MM.1S (cell line): Measurements from ENCODE around the gene PRSS58.

Source experiments
- DNase-seq: peaks from one replicate; pipeline ENCODE4 v3.0.0-alpha.2; 2015
- H2AFZ ChIP-seq: fragments of 300-600 bp; sonication (generic); 2 replicates; pipeline ENCODE4 v1.6.0; 2016; ENCODE audit warnings: antibody characterized with exemption, low read length
- H3F3A ChIP-seq: fragments of 300-600 bp; sonication (generic); 2 replicates; pipeline ENCODE4 v1.6.1; 2016; ENCODE audit warnings: mild to moderate bottlenecking, antibody characterized with exemption, low read length, moderate library complexity, mixed read lengths; ENCODE audit not compliant: insufficient read depth
- H3K27ac ChIP-seq: fragments of 300-600 bp; sonication (generic); 2 replicates; pipeline ENCODE4 v1.5.1; 2016; ENCODE audit warnings: mild to moderate bottlenecking, low read length
- H3K27me3 ChIP-seq: fragments of 300-600 bp; sonication (generic); replicated peaks from 2 replicates; pipeline ENCODE4 v1.6.0; 2016; ENCODE audit warnings: low read length; ENCODE audit not compliant: insufficient read depth
- H3K36me3 ChIP-seq: fragments of 300-600 bp; sonication (generic); replicated peaks from 2 replicates; pipeline ENCODE4 v1.6.1; 2016; ENCODE audit warnings: mild to moderate bottlenecking, low read length, mixed read lengths; ENCODE audit not compliant: insufficient read depth
- H3K4me1 ChIP-seq: fragments of 300-600 bp; sonication (generic); 2 replicates; pipeline ENCODE4 v1.6.1; 2016; ENCODE audit warnings: low read length, mixed read lengths
- H3K4me2 ChIP-seq: fragments of 300-600 bp; sonication (generic); 2 replicates; pipeline ENCODE4 v1.6.0; 2016; ENCODE audit warnings: low read depth, low read length
- H3K4me3 ChIP-seq: fragments of 300-600 bp; sonication (generic); 2 replicates; pipeline ENCODE4 v1.5.1; 2016; ENCODE audit warnings: low read length, mixed read lengths
- H3K79me2 ChIP-seq: fragments of 300-600 bp; sonication (generic); 2 replicates; pipeline ENCODE4 v1.6.1; 2016; ENCODE audit warnings: mixed run types, low read length, mixed read lengths
- H3K9ac ChIP-seq: fragments of 300-600 bp; sonication (generic); 2 replicates; pipeline ENCODE4 v1.6.1; 2016; ENCODE audit warnings: low read length, mixed read lengths
- H3K9me2 ChIP-seq: fragments of 300-600 bp; sonication (generic); replicated peaks from 2 replicates; pipeline ENCODE4 v1.6.1; 2016; ENCODE audit warnings: mild to moderate bottlenecking, low read length, mixed read lengths; ENCODE audit not compliant: insufficient read depth
- H3K9me3 ChIP-seq: fragments of 300-600 bp; sonication (generic); replicated peaks from 2 replicates; pipeline ENCODE4 v1.6.1; 2016; ENCODE audit warnings: mild to moderate bottlenecking, low read length, mixed read lengths; ENCODE audit not compliant: insufficient read depth
- H4K20me1 ChIP-seq: fragments of 300-600 bp; sonication (generic); 2 replicates; pipeline ENCODE4 v1.6.1; 2016; ENCODE audit warnings: mild to moderate bottlenecking, low read length, moderate library complexity, mixed read lengths; ENCODE audit not compliant: insufficient read depth
- CTCF ChIP-seq: fragments of 300-600 bp; sonication (generic); IDR thresholded peaks from 2 replicates; pipeline ENCODE4 v1.5.1; 2016; ENCODE audit warnings: antibody characterized with exemption, low read length, mixed read lengths
- EZH2 ChIP-seq: fragments of 300-600 bp; sonication (generic); optimal IDR thresholded peaks from 2 replicates; pipeline ENCODE3; 2017; ENCODE audit warnings: low read depth, mild to moderate bottlenecking, antibody characterized with exemption, low read length, mixed read lengths
- EZH2phosphoT487 ChIP-seq: fragments of 300-600 bp; sonication (generic); IDR thresholded peaks from 2 replicates; pipeline ENCODE4 v1.6.1; 2018; ENCODE audit warnings: antibody characterized with exemption, low read length

PRSS58 gene

DNA sequence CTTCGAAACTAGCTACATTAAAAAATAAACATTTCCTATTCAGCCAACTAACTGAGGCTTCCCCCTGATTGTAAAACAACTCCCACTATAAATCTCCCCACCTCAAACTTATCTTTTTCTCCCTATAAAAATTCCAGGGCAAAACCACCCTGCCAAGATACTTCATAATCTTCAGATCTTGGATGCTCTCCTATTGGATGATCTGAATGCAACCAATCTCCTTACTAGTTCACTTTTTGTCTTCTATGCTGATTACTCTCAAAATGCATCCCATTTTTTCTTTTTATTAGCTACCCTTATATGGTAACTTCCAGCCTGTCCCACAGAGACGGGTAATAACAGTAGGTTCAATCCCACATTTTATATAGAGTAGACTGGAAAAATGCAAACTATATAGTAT is 15.0 kb upstream of the PRSS58 start:
- no peaks in the 10 kb centered on the region for H3K79me2 ChIP-seq
- H3K4me2 ChIP-seq: no peak overlapping the region
- no peaks in the 10 kb centered on the region for H3K4me1 ChIP-seq
- no peaks in the 10 kb centered on the region for H3K36me3 ChIP-seq
- H2AFZ ChIP-seq: no peak overlapping the region
- no peaks in the 10 kb centered on the region for H3F3A ChIP-seq
- no peaks in the 10 kb centered on the region for H3K9me2 ChIP-seq
- no peak overlapping the region for H3K4me3 ChIP-seq
- no peak for DNase-seq
- H3K9ac ChIP-seq: no peak overlapping the region
- H3K27ac ChIP-seq: no peak overlapping the region
- TF ChIP-seq CTCF (no peak), EZH2 (no peak), EZH2phosphoT487 (no peak)
- no peaks in the 10 kb centered on the region for H3K9me3 ChIP-seq
- no peaks in the 10 kb centered on the region for H3K27me3 ChIP-seq
- H4K20me1 ChIP-seq: no peaks in the 10 kb centered on the region

DNA sequence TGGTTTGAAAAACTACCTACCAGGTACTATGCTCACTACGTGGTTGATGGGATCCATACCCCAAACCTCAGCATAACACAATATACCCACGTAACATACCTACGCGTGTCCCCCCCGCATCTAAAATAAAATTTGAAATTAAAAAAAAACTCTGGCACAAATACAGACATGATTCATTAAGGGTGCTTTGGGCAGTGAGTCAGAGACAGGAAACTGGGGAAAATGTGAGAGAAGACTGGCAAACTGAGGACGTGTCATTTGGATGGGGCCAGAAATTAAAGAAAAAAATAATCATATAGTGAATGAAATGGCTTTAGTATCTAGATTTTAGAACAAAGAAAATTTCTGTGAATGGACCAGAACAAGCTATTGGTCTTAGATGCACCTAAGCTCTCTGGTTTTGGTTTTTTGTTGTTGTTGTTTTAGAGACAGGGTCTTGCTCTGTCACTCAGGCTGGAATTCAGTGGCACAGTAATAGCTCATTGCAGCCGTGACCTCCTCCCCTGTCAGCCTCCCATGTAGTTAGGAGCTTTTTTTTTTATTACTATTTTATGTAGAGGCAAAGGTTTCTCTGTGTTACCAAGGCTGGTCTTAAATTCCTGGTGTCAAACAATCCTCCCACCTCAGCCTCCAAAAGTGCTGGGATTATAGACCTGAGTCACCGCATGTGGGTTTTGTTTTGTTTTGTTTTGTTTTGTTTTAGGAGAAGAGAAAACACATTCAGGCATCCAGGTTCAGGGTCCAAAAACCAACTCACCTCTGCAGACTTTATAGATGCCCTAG is 5.9 kb upstream of the PRSS58 start:
- no peaks in the 10 kb centered on the region for H3K27me3 ChIP-seq
- no peak overlapping the region for H3K9ac ChIP-seq
- no peak overlapping the region for H3K4me3 ChIP-seq
- no peaks in the 10 kb centered on the region for H3K36me3 ChIP-seq
- H4K20me1 ChIP-seq: no peaks in the 10 kb centered on the region
- H3K4me1 ChIP-seq: no peaks in the 10 kb centered on the region
- no peak for DNase-seq
- TF ChIP-seq CTCF (no peak), EZH2phosphoT487 (no peak)
- H3K27ac ChIP-seq: no peak overlapping the region
- H3F3A ChIP-seq: no peaks in the 10 kb centered on the region
- no peak overlapping the region for H2AFZ ChIP-seq
- H3K4me2 ChIP-seq: no peak overlapping the region
- no peaks in the 10 kb centered on the region for H3K9me3 ChIP-seq
- no peaks in the 10 kb centered on the region for H3K79me2 ChIP-seq
- H3K9me2 ChIP-seq: no peaks in the 10 kb centered on the region

- Histone ChIP-seq H3K4me3 (no peak overlapping the region), H3K4me2 (no peak overlapping the region), H3K9me2 (no peaks in the 10 kb centered on the region), H3K27me3 (no peaks in the 10 kb centered on the region), H3K27ac (no peak overlapping the region), H4K20me1 (no peaks in the 10 kb centered on the region), H3K36me3 (no peaks in the 10 kb centered on the region), H3K9me3 (no peaks in the 10 kb centered on the region), H3K9ac (no peak overlapping the region), H3F3A (no peaks in the 10 kb centered on the region), H3K79me2 (no peaks in the 10 kb centered on the region), H2AFZ (no peak overlapping the region), H3K4me1 (no peaks in the 10 kb centered on the region)
- no peak for DNase-seq
- TF ChIP-seq CTCF: no peak
- no peak for TF ChIP-seq EZH2phosphoT487
- TF ChIP-seq EZH2: no peak
Observed at GRCh38 chr7:142250705-142251104, 7.2 kb downstream of the PRSS58 start.
